ENCODE data around the gene CLTCL1. TPM values are rescaled to one million over a fixed set of nuclear protein-coding genes. Genes with fewer than 3 reads are reported as not detected.
"Not testable (repeated sequence)": the region's sequence is repeated elsewhere in the genome, so short reads cannot be mapped to it uniquely, and the experiment has no call there.

Gene CLTCL1
- total RNA-seq, 6 experiments from 2014 or later, result 3.5 to 6.6 (median 5.7) TPM

DNA sequence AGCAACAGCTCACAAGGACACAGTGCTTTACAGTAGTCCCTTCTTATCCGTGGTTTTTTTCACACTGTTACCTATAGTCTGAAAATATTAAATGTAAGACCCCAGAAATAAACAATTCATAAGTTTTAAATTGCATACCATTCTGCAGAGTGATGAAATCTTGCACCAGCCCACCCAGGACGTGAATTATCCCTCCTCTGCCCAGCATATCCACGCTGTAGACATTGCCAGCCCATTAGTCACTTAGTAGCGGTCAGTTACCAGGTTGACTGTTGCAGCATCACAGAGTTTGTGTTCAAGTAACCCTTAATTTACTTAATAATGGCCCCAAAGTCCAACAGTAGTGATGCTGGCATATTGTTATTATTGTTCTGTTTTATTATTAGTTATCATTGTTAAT lies 3.6 kb downstream of the CLTCL1 start:
- DNase-seq, result no peak
- 84% methylated on average over 4 of the region's 4 CpGs for WGBS (ENCODE audit: insufficient coverage, low coverage, low lambda C conversion rate, missing lambda C conversion rate)
- Histone ChIP-seq H3K9me3 (no peaks in the 10 kb centered on the region), H3K4me1 (peaks cover 0 to 3% (median 0%) of the 10 kb centered on the region in 4 donors), H3K4me3 (no peak overlapping the region), H3K27ac (no peak overlapping the region), H3K27me3 (no peaks in the 10 kb centered on the region), H3K36me3 (no peaks in the 10 kb centered on the region)
- intact Hi-C loops (cut with DNase I), result loop anchor here in 1 of 2 donors (5.0 kb wide), 1 partner anchor 111 kb away; the partner anchor contains the start of gene SLC25A1
- TF ChIP-seq, protein P1, sequence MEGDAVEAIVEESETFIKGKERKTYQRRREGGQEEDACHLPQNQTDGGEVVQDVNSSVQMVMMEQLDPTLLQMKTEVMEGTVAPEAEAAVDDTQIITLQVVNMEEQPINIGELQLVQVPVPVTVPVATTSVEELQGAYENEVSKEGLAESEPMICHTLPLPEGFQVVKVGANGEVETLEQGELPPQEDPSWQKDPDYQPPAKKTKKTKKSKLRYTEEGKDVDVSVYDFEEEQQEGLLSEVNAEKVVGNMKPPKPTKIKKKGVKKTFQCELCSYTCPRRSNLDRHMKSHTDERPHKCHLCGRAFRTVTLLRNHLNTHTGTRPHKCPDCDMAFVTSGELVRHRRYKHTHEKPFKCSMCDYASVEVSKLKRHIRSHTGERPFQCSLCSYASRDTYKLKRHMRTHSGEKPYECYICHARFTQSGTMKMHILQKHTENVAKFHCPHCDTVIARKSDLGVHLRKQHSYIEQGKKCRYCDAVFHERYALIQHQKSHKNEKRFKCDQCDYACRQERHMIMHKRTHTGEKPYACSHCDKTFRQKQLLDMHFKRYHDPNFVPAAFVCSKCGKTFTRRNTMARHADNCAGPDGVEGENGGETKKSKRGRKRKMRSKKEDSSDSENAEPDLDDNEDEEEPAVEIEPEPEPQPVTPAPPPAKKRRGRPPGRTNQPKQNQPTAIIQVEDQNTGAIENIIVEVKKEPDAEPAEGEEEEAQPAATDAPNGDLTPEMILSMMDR (IDR thresholded peaks at IDR 0.05), result no peak
- no peak for TF ChIP-seq POLR2A (IDR thresholded peaks at IDR 0.05)
- no peak for ATAC-seq

DNA sequence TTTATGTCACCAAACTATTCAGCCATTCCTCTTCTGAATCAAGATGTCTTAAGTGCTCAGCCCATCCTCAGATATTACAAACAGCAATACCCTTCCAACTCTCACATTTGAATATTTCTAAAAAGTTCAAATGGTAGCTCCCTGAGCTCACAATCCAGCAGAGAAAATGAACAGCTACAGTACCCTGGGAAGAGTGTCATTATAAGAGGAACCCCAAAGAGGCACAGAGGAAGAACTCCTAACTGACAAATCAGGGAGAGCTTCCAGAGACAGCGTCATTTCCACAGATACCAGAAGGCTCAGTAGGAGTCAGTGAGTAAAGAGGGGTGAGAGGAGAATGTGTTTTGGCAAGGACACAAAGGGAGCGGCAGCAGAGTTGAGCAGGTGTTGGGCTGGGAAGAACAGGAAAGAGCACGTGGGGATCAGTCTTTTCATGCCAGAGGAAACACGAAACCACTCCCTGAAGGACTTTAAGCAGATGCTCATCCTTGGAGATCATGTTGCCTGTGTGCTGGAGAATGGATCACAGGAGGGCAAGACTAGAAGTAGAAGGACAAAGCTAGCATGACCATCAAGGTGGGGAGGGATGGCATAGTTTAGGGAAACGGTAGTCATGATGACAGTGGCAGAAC lies 4.3 kb downstream of the CLTCL1 start:
- 80% methylated on average over 5 of the region's 5 CpGs for WGBS (ENCODE audit: insufficient coverage, low coverage, low lambda C conversion rate, missing lambda C conversion rate)
- H3K27ac ChIP-seq, result no peak overlapping the region
- H3K36me3 ChIP-seq, result no peaks in the 10 kb centered on the region
- no peak overlapping the region for H3K4me3 ChIP-seq
- no peaks in the 10 kb centered on the region for H3K9me3 ChIP-seq
- intact Hi-C loops (cut with DNase I), result loop anchor here in 1 of 2 donors (5.0 kb wide), 1 partner anchor 110 kb away; the partner anchor contains the start of gene SLC25A1
- no peaks in the 10 kb centered on the region for H3K4me1 ChIP-seq
- H3K27me3 ChIP-seq, result no peaks in the 10 kb centered on the region
- TF ChIP-seq, protein P1 (IDR thresholded peaks at IDR 0.05), result no peak
- no peak for TF ChIP-seq POLR2A (IDR thresholded peaks at IDR 0.05)
- DNase-seq (no peak), ATAC-seq (no peak)

DNA sequence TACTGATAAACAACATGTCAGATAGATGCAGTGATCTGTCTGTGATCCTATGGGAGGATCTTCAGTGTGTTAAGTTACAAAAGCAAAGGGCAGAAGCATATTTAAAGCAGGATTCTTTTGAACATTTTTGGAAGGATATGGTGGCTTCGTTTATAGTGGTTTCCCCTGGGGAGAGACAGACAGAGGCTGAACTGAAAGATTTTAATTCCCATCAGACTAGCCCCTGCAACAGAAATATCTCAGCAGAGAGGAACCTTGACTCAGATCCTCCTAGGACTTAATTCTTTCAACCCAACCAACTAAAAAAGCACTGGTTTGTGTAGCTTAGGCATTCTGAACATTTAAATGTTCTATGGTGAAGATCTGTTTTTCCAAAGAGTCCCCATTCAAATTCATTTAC lies 5.7 kb downstream of the CLTCL1 start:
- no peak overlapping the region for H3K27ac ChIP-seq

DNA sequence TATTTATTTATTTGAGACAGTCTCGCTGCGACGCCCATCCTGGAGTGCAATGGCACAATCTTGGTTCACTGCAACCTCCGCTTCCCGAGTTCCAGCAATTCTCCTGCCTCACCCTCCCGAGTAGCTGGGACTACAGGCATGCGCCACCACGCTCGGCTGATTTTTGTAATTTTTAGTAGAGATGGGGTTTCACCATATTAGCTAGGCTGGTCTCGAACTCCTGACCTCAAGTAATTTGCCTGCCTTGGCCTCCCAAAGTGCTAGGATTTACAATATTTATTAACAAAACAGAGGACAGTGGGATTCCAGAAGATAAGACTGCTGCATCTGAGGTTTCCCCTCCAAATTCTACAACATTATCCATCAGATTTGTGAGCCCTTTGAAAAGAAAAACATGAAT lies 12.4 kb downstream of the CLTCL1 start:
- over 99% methylated on average over 10 of the region's 10 CpGs for WGBS (ENCODE audit: insufficient coverage, low coverage, low lambda C conversion rate, missing lambda C conversion rate)
- H3K4me1 ChIP-seq; intact Hi-C loops (cut with DNase I); H3K27me3 ChIP-seq; DNase-seq; H3K4me3 ChIP-seq; H3K27ac ChIP-seq; H3K36me3 ChIP-seq; ATAC-seq; H3K9me3 ChIP-seq: not testable (repeated sequence)

More for the DNA sequence above, 5.7 kb downstream of the CLTCL1 start:
- H3K4me3 ChIP-seq, result no peak overlapping the region
- intact Hi-C loops (cut with DNase I), result loop anchor here in 1 of 2 donors (5.0 kb wide), 1 partner anchor 109 kb away; the partner anchor contains the start of gene SLC25A1
- ATAC-seq (no peak), DNase-seq (no peak)
- no peaks in the 10 kb centered on the region for H3K27me3 ChIP-seq
- TF ChIP-seq, protein P1 (IDR thresholded peaks at IDR 0.05), result no peak
- no peak for TF ChIP-seq POLR2A (IDR thresholded peaks at IDR 0.05)
- H3K36me3 ChIP-seq, result no peaks in the 10 kb centered on the region
- 71% methylated on average over 1 of the region's 1 CpG for WGBS (ENCODE audit: insufficient coverage, low coverage, low lambda C conversion rate, missing lambda C conversion rate)
- H3K4me1 ChIP-seq, result no peaks in the 10 kb centered on the region
- H3K9me3 ChIP-seq, result no peaks in the 10 kb centered on the region

DNA sequence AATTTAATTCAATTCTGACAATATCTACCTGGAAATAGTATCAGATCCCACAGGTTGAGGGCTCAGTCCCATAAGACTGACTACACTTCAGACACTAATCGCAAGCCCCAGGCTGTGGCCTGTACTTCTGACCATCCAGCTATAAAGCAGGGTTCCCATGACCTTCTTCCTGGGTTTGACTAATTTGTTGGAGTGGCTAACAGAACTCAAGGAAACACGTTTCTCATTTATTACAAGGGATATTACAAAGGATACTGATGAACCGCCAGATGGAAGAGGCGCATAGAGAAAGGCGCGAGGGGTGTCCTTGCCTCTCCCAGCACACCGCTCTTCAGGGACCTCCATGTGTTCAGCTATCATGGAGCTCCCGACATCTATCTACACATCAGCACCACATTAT lies 13.7 kb downstream of the CLTCL1 start:
- intact Hi-C loops (cut with DNase I), result no loop called here
- DNase-seq, result no peak
- Histone ChIP-seq H3K27ac (no peak overlapping the region), H3K4me3 (no peak overlapping the region), H3K9me3 (no peaks in the 10 kb centered on the region), H3K4me1 (no peaks in the 10 kb centered on the region), H3K27me3 (no peaks in the 10 kb centered on the region), H3K36me3 (no peaks in the 10 kb centered on the region)
- ATAC-seq, result no peak
- TF ChIP-seq POLR2A (IDR thresholded peaks at IDR 0.05), result no peak
- TF ChIP-seq, protein P1 (IDR thresholded peaks at IDR 0.05), result no peak
- WGBS (ENCODE audit: insufficient coverage, low coverage, low lambda C conversion rate, missing lambda C conversion rate), result 87% methylated on average over 7 of the region's 8 CpGs

Data from right lobe of liver (tissue), 6 donors.